Lung (tissue), 12 donors: ENCODE measurements around the gene ARSK. TPM values are rescaled to one million over a fixed set of nuclear protein-coding genes. Genes with fewer than 3 reads are reported as not detected.
A peak's percentile ranks its signal among the peaks of the same experiment; 100 is the strongest.

ENCODE experiments used
- ATAC-seq: fragments of 200-7000 bp; cut with Tn5 transposase; one replicate; pipeline ENCODE4 v1.9.1; 2020; ENCODE audit warnings: moderate number of reproducible peaks; ENCODE audit not compliant: insufficient read depth, low FRiP score
- DNase-seq, 3 donors: peaks; one replicate each; pipeline ENCODE4 v3.0.0-alpha.2; 2013 to 2017
- H3K27ac ChIP-seq, 2 donors: one replicate each; pipeline ENCODE4 v1.5.1; 2013; ENCODE audit warnings: mild to moderate bottlenecking in 2 of 2, moderate library complexity in 2 of 2, control low read depth in 1 of 2, inconsistent platforms in 1 of 2, low read depth in 1 of 2, low read length in 1 of 2
- H3K27me3 ChIP-seq, 3 donors: one replicate each; pipeline ENCODE4 v1.5.1; 2013; ENCODE audit warnings: low read length in 2 of 3; ENCODE audit not compliant: control insufficient read depth in 3 of 3, insufficient read depth in 3 of 3
- H3K36me3 ChIP-seq, 4 donors: one replicate each; pipeline ENCODE4 v1.5.1; 2013; ENCODE audit warnings: low read length in 4 of 4, mild to moderate bottlenecking in 1 of 4, moderate library complexity in 1 of 4; ENCODE audit not compliant: control insufficient read depth in 4 of 4, insufficient read depth in 4 of 4
- H3K4me1 ChIP-seq, 5 donors: one replicate each; pipeline ENCODE4 v1.5.1; 2013; ENCODE audit warnings: low read length in 5 of 5, mild to moderate bottlenecking in 2 of 5, moderate library complexity in 1 of 5; ENCODE audit not compliant: control insufficient read depth in 5 of 5, insufficient read depth in 5 of 5
- H3K4me3 ChIP-seq: one replicate; pipeline ENCODE4 v1.5.1; 2013; ENCODE audit warnings: mild to moderate bottlenecking, control low read depth, moderate library complexity
- H3K9ac ChIP-seq, 2 donors: one replicate each; pipeline ENCODE4 v1.5.1; 2013; ENCODE audit warnings: low read length in 2 of 2, control low read depth in 1 of 2; ENCODE audit not compliant: insufficient read depth in 1 of 2
- H3K9me3 ChIP-seq, 4 donors: one replicate each; pipeline ENCODE4 v1.5.1; 2013; ENCODE audit warnings: low read length in 3 of 4, mild to moderate bottlenecking in 1 of 4, moderate library complexity in 1 of 4; ENCODE audit not compliant: control insufficient read depth in 4 of 4, insufficient read depth in 3 of 4
- CTCF ChIP-seq: IDR thresholded peaks from 2 replicates; pipeline ENCODE4 v1.5.1; 2012; ENCODE audit warnings: mild to moderate bottlenecking; ENCODE audit errors: control extremely low read depth, extremely low read depth
- WGBS, 2 donors: extraction: QIAGEN DNeasy Blood & Tissue Kit; methylation state at CpG; one replicate each; pipeline ENCODE4 v1.1.7; 2013; 5-methylcytosine and 5-hydroxymethylcytosine counted together
- polyA plus RNA-seq, 2 donors: library from polyadenylated mRNA; stranded (reverse); fragments of 200-250 nt; gene quantifications; one replicate each; pipeline ENCODE4 v1.2.1, GENCODE V29; 2013
- total RNA-seq, 2 donors: library from RNA; depleted of rRNA in 1 of 2; stranded (reverse); fragments of >200 nt in 1 of 2; gene quantifications; one replicate each; pipeline ENCODE4 v1.2.1, GENCODE V29; 2014 to 2021
- donor health status: control.
- donor health status: control.
- donor health status: Bipolar disorder and iron deficiency.
- donor health status: healthy.
- donor health status: DM: yes; HTN: yes; CAD: no.

Gene ARSK
- total and polyA plus RNA-seq, 4 donors, result 2.6 to 10.5 (median 4.3) TPM

GRCh38 chr5:95628933-95629332 lies 74.0 kb downstream of the ARSK start:
- no peak overlapping the region for H3K27ac ChIP-seq
- DNase-seq, result no peak
- WGBS, 2 donors, result 92 to 97% methylated on average over 1 of the region's 1 CpG
- no peak for TF ChIP-seq CTCF
- no peak overlapping the region for H3K4me3 ChIP-seq
- H3K36me3 ChIP-seq, result no peaks in the 10 kb centered on the region
- H3K9ac ChIP-seq, result no peak overlapping the region
- ATAC-seq, result no peak
- no peaks in the 10 kb centered on the region for H3K4me1 ChIP-seq
- peaks cover 0 to 2% (median 0%) of the 10 kb centered on the region in 3 donors for H3K27me3 ChIP-seq
- H3K9me3 ChIP-seq, result no peaks in the 10 kb centered on the region

- Histone ChIP-seq H3K4me3 (no peak overlapping the region), H3K36me3 (no peaks in the 10 kb centered on the region), H3K9me3 (no peaks in the 10 kb centered on the region), H3K9ac (no peak overlapping the region), H3K4me1 (no peaks in the 10 kb centered on the region), H3K27ac (no peak overlapping the region), H3K27me3 (no peaks in the 10 kb centered on the region)
- TF ChIP-seq CTCF, result no peak
- no peak for DNase-seq
- ATAC-seq, result no peak
- WGBS, 2 donors, result 88 to 89% methylated on average over 5 of the region's 5 CpGs
Observed at GRCh38 chr5:95630394-95630917, 75.6 kb downstream of the ARSK start.

- ATAC-seq, result no peak
- no peak overlapping the region for H3K27ac ChIP-seq
- H3K36me3 ChIP-seq, result no peaks in the 10 kb centered on the region
- no peaks in the 10 kb centered on the region for H3K4me1 ChIP-seq
- H3K4me3 ChIP-seq, result no peak overlapping the region
- no peaks in the 10 kb centered on the region for H3K27me3 ChIP-seq
- H3K9ac ChIP-seq, result no peak overlapping the region
- WGBS, 2 donors, result 73 to 85% methylated on average over 2 of the region's 2 CpGs
- no peaks in the 10 kb centered on the region for H3K9me3 ChIP-seq
- DNase-seq, result peak in 1 of 3 donors; percentile 24
- TF ChIP-seq CTCF, result no peak
Observed at GRCh38 chr5:95631255-95631958, 76.5 kb downstream of the ARSK start.
